ENCODE data around the gene VPS29. TPM values are rescaled to one million over a fixed set of nuclear protein-coding genes. Genes with fewer than 3 reads are reported as not detected.
"Not testable (repeated sequence)": the region's sequence is repeated elsewhere in the genome, so short reads cannot be mapped to it uniquely, and the experiment has no call there.

The VPS29 gene
- total RNA-seq, 2 experiments from 2014 or later: 71.7 to 76.4 TPM

DNA sequence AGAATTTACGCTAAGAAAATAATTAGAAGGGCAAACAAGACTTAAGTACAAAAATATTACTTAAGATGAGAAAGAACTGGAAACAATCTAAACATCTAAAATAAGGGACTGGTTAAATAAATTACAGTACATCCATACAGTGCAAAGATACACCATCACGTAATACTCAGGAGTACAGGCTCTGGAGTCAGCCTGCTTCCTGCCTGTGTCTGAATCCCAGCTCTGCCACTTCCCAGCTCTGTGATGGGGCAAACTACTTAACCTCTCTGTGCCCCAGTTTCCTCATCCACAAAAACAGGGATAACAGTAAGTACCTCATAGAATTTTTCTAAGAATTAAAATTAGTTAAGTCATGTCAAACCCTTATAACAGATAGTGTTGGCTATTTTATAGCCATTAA is 45.2 kb upstream of the VPS29 start:
- Mint-ChIP-seq H3K4me3 (no peak overlapping the region), H3K9me3 (no peaks in the 10 kb centered on the region), H3K27ac (no peak overlapping the region), H3K4me1 (ENCODE audit: low read depth) (peaks cover 58% of the 10 kb centered on the region), H3K36me3 (ENCODE audit: low read depth) (peaks cover 49% of the 10 kb centered on the region), H3K27me3 (no peaks in the 10 kb centered on the region)
- CTCF ChIA-PET: interaction anchor here (0.8 to 8.5 kb wide), 2 partner anchors 54 kb away, joined by 3 to 171 read pairs; no protein-coding TSS in a partner anchor
- intact Hi-C loops (cut with micrococcal nuclease): no loop called here
- POLR2A ChIA-PET: no interaction called here
- TF ChIP-seq, protein P1, sequence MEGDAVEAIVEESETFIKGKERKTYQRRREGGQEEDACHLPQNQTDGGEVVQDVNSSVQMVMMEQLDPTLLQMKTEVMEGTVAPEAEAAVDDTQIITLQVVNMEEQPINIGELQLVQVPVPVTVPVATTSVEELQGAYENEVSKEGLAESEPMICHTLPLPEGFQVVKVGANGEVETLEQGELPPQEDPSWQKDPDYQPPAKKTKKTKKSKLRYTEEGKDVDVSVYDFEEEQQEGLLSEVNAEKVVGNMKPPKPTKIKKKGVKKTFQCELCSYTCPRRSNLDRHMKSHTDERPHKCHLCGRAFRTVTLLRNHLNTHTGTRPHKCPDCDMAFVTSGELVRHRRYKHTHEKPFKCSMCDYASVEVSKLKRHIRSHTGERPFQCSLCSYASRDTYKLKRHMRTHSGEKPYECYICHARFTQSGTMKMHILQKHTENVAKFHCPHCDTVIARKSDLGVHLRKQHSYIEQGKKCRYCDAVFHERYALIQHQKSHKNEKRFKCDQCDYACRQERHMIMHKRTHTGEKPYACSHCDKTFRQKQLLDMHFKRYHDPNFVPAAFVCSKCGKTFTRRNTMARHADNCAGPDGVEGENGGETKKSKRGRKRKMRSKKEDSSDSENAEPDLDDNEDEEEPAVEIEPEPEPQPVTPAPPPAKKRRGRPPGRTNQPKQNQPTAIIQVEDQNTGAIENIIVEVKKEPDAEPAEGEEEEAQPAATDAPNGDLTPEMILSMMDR (IDR thresholded peaks at IDR 0.05): no peak
- ATAC-seq: no peak
- no peak for DNase-seq

DNA sequence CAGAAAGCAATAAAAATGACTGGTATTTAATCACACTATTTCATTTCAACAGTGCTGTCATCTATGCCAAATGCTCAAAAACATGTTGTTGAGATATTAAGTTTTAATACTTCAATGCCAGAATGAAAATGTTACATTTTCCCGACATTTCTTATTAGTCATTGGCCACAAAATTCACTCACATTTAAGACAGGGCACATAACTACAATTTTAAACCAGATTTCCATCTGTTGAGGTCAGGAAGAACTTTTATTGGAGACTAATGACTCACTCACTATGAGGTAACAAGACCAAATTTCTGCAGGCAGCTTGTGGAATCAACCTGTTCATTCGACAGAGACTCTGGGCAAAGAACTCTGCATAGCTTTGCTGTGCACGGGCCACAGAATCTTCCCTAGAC is 44.4 kb upstream of the VPS29 start:
- ChIA-PET CTCF (interaction anchor here (0.8 kb wide), 1 partner anchor 55 kb away, joined by 3 read pairs; no protein-coding TSS in a partner anchor), POLR2A (no interaction called here)
- no peak for ATAC-seq
- DNase-seq: no peak
- H3K36me3 Mint-ChIP-seq (ENCODE audit: low read depth): peaks cover 43% of the 10 kb centered on the region
- no peaks in the 10 kb centered on the region for H3K9me3 Mint-ChIP-seq
- H3K27ac Mint-ChIP-seq: peak overlapping the region; percentile 1
- H3K27me3 Mint-ChIP-seq: no peaks in the 10 kb centered on the region
- intact Hi-C loops (cut with micrococcal nuclease): no loop called here
- H3K4me1 Mint-ChIP-seq (ENCODE audit: low read depth): peaks cover 52% of the 10 kb centered on the region
- TF ChIP-seq, protein P1 (IDR thresholded peaks at IDR 0.05): no peak
- H3K4me3 Mint-ChIP-seq: no peak overlapping the region

DNA sequence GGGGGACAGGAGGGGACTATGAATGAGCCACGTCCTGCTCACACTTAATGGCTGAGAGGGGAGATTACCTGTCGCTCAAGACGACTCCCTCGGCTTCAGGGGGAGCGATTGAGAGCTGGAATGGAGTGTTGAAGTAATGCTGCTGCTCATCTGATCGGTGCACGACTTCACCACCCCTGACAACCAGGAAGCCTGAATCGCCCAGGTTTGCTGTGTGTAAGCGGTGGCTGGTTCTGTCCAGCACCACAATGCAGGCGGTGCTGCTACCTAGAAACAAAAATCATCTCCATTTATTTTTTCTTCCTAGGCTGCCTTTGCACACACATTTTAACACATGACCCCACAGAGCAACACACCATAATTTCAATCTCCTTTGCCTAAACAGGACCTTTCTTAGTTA is 43.9 kb upstream of the VPS29 start:
- Mint-ChIP-seq H3K36me3 (ENCODE audit: low read depth) (peaks cover 40% of the 10 kb centered on the region), H3K4me3 (no peak overlapping the region), H3K4me1 (ENCODE audit: low read depth) (peaks cover 49% of the 10 kb centered on the region), H3K9me3 (no peaks in the 10 kb centered on the region), H3K27me3 (no peaks in the 10 kb centered on the region), H3K27ac (peak overlapping the region; percentile 1)
- POLR2A ChIA-PET: no interaction called here
- ATAC-seq: no peak
- CTCF ChIA-PET: interaction anchor here (1.3 to 5.1 kb wide), 2 partner anchors 9 to 55 kb away, joined by 3 to 41 read pairs; no protein-coding TSS in a partner anchor
- intact Hi-C loops (cut with micrococcal nuclease): no loop called here
- DNase-seq: no peak
- TF ChIP-seq, protein P1 (IDR thresholded peaks at IDR 0.05): no peak

DNA sequence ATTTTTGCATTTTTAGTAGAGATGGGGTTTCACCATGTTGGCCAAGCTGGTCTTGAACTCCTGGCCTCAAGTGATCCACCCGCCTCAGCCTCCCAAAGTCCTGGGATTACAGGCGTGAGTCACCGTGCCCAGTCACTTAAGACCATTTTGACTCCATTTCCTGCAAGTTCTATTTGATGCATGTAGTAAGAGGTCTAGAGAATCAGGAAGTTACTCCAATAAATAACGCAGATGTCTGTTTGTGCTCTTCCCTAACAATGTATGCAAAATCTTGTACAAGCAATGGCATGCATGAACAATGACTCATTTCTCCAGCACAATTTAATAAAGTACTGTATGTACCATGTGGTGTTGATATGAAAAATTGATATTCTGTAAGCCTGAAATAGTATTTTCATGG is 43.3 kb upstream of the VPS29 start:
- CTCF ChIA-PET: interaction anchor here (1.3 to 5.1 kb wide), 2 partner anchors 9 to 56 kb away, joined by 3 to 41 read pairs; no protein-coding TSS in a partner anchor
- peaks cover 45% of the 10 kb centered on the region for H3K4me1 Mint-ChIP-seq (ENCODE audit: low read depth)
- ATAC-seq; H3K9me3 Mint-ChIP-seq; H3K27me3 Mint-ChIP-seq; DNase-seq; H3K4me3 Mint-ChIP-seq; intact Hi-C loops (cut with micrococcal nuclease); POLR2A ChIA-PET; H3K27ac Mint-ChIP-seq: not testable (repeated sequence)
- peaks cover 37% of the 10 kb centered on the region for H3K36me3 Mint-ChIP-seq (ENCODE audit: low read depth)

DNA sequence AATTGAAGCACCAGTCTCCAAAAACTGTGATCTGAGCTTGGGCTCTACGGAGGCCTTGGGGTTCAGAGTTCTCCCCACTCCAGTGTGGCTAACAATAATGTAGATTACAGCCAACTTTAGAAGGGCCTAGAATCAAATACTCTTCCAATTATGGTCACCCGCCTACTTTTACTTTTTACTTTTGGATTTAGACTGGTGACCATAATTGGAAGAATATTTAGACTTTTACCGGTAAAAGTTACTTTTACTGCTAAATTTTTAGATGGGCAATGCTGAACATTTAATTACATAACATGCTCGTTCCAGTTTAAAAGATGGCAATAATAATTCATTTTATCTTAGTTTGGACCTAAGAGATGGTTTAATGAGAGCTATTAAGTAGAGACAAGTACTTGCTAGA is 42.1 kb upstream of the VPS29 start:
- TF ChIP-seq, protein P1 (IDR thresholded peaks at IDR 0.05): no peak
- Mint-ChIP-seq H3K27ac (no peak overlapping the region), H3K4me3 (no peak overlapping the region), H3K36me3 (ENCODE audit: low read depth) (peaks cover 41% of the 10 kb centered on the region), H3K27me3 (no peaks in the 10 kb centered on the region), H3K9me3 (no peaks in the 10 kb centered on the region), H3K4me1 (ENCODE audit: low read depth) (peaks cover 43% of the 10 kb centered on the region)
- ChIA-PET CTCF (interaction anchor here (1.4 to 5.1 kb wide), 3 partner anchors 8 to 57 kb away, joined by 3 to 41 read pairs (median 5); no protein-coding TSS in a partner anchor), POLR2A (interaction anchor here (1.0 to 1.4 kb wide), 5 partner anchors 12 to 73 kb away, joined by 3 to 6 read pairs (median 4); partner anchors contain the start of genes RAD9B and VPS29)
- DNase-seq: no peak
- intact Hi-C loops (cut with micrococcal nuclease): no loop called here
- ATAC-seq: no peak

Data from activated CD8-positive, alpha-beta T cell treated with anti-CD3 and anti-CD28 coated beads for 36 hours (primary cell).